Ramos (cell line): ENCODE data around the gene GNAI3.

Experiments used
- in situ Hi-C: fragments of 300-500 bp; cut with MboI; formaldehyde crosslinking; loops from one replicate; pipeline ENCODE4 v1.14.3; 2022; ENCODE audit warnings: low sequenced_read_pairs; ENCODE audit not compliant: unreplicated experiment

Gene GNAI3

GRCh38 chr1:109548321-109549267 lies at the start of gene GNAI3:
Gene GNAI3, plus strand, starts transcription at chr1:109548615. Its CDS starts 106 bp downstream, at chr1:109548721.
- in situ Hi-C loops = loop anchor here (5.0 kb wide), 2 partner anchors 79 to 439 kb away; no protein-coding TSS in a partner anchor

GRCh38 chr1:109499081-109499480 lies 49.3 kb upstream of the GNAI3 start:
- in situ Hi-C loops = loop anchor here (5.0 kb wide), 1 partner anchor 33 kb away; no protein-coding TSS in a partner anchor

- in situ Hi-C loops = loop anchor here (5.0 kb wide), 1 partner anchor 32 kb away; no protein-coding TSS in a partner anchor
Measured at GRCh38 chr1:109499661-109500536, 48.5 kb upstream of the GNAI3 start.

DNA sequence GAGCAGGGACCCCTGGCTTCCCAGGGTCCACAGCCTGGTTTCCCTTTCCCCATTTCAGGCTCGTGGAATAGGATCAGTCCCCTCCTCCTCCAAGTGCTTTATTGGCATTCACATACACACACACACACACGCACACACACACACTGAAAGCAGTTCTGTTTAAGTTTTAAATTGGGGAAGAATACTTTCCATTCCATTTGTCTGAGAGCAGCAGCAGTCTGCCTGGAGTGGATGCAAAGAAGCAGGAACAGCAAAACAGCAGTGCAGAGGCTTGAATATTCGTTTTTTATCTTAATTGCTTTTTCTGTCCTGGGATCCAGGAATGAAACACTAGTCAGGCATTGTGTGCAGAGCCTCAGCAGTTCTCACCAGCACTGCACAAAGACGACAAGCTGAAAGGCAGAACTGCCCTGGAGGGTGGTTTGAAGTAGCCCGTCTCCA lies 47.5 kb upstream of the GNAI3 start:
- in situ Hi-C loops = no loop called here

GRCh38 chr1:109501644-109502363 lies 46.6 kb upstream of the GNAI3 start:
- in situ Hi-C loops = no loop called here

GRCh38 chr1:109502364-109502851 lies 46.0 kb upstream of the GNAI3 start:
- in situ Hi-C loops = no loop called here

DNA sequence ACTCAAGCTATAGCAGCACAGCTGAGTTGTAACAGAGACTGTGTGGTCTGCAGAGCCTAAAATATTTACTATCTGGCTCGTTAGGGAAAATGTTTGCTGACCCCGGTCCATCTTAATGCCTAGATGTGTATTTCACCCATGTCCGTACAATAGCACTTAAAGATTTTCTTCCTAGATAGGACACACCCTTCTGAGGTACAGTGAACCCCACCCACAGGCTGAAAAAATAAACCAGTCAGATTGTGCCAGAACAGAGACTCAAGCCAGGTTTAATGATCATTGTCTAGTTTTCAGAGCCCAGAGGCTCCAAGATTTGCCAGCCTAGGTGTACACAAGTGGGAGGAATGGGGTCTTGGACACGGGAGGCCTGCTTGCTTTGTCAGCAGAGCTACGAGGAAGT lies 44.5 kb upstream of the GNAI3 start:
- in situ Hi-C loops = no loop called here

DNA sequence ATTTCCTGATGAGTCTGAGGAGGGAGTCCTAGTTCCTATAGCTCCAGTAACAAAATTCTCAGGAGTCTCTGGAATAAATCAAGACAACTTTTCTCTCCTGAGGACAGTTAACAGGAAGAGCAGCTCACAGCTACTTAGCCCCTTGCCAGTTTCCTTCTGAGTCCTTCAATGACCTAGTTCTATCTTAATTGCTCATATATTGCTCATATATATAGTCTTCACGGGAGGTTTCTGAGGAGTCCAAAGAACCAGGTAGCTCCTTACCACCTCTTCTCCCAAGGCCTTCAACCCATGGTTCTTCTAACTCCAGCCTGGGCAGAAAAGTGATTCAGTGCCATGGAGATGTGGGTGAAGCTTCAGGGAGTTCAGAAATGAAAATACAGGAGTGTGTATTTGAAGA lies 43.4 kb upstream of the GNAI3 start:
- in situ Hi-C loops = no loop called here

- in situ Hi-C loops = no loop called here
Measured at GRCh38 chr1:109508001-109508872, 40.2 kb upstream of the GNAI3 start.

- in situ Hi-C loops = no loop called here
Measured at GRCh38 chr1:109508873-109509175, 39.6 kb upstream of the GNAI3 start.

DNA sequence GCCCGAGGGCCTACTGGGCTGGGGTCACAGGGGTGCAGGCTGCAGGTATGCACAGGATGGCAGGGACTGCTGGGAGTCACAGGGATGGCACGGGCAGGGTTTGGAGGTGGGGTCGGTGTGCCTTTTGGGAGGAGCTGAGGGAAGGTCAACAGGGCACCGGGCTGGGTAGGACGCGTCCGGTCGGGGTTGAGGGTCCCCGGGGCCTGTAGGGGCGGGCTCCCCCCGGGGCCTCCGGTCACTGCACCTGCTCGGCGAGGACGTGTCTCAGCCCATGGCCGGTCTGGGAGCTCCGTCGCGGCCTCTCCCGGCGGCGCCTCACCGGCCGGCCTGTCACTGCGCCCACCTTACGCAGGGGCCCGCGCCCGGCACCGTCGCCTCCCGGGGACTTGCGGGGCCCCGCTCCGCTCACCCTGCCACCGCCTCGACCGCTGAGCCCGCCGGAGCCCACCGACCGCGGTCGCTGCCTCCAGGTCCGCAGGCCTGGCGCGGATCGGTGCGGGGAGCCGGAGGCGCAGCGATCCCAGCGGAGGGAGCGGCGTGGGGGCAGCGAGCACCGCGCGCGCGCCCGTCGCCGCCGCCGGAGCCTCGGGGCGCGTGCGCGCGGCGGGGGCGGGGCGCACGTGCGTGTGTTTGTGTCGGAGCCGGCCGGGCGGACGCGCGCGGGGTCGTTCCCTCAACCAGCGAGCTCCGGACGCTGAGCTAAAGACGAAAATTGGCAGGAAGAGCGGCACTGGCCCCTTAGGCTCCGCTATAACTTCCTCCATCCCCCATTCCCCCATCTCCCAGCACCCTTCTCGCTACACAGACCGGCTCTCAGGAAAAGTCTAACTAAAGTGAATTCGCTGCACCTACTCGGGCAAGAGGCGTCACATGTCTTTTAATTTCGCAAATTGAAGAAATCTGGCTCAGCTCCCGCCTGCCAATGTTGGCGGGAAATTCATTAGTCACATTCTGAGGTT lies 39.0 kb upstream of the GNAI3 start, which contains the start of gene AMIGO1:
TSS of gene AMIGO1 (minus strand) at position 552 of the 959 bp plus-strand sequence. CDS start 815 bp downstream, outside the sequence.
- in situ Hi-C loops = no loop called here

DNA sequence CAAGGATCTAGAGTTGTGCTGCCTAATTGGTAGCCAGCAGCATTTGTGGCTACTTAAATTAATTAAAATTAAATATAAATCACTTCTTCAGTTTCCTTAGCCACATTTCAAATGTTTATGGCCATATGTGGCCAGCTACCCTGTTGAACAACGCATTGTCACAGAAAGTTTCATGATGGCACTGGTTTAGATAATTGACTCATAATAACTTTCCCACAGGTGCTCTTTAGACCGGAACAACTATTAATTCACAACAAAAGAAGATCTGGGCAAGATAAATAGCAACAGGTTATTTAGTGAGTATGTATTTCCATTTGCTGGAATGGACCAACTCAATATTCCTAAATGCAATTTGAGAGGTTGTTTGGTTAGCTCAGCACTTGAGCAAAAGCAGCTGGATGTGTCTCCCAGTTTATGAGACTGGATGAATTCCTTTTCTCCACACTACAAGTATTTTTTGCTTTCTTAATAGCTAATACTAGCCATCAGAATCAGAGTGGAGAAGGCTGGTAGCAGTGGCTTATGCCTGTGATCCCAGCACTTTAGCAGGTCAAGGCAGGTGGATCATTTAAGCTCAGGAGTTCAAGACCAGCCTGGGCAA lies 35.2 kb upstream of the GNAI3 start:
- in situ Hi-C loops = no loop called here

DNA sequence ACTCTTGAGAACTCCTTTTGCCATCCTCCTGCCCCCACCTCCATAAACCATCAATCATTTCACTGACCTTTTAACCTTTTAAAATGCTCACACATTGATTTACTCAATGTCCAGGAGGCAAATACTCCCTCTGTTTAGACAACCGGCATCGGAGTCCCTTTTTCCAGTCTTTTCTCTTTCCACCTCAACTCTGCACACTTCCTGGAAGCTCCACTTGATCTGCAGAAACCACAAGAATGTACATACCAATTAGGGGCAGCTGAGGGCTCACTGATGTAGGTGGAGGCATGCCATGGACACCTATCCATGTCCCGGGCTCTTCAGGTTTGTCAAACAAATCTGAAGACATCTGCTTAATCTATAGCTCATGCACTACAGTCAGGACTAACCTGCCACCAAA lies 33.6 kb upstream of the GNAI3 start:
- in situ Hi-C loops = no loop called here

DNA sequence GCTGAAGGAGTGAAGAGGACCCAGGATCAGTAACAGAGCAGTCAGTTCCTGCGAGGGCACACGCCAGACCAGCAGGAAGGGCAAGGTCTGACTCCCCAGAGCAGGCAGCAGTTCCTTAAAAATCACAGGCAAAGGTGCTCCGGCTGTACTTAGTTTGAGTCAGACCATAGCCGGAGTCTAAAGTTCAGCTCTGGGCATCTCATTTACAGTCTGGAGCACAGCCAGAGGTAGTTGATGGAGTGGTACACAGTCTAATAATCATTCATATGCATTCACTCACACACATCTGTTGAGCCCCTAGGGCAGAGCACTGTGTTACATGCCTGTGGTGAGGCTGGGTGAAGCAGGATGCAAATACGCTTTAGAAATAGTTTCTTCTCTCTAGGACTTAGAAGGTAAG lies 31.5 kb upstream of the GNAI3 start:
- in situ Hi-C loops = no loop called here

GRCh38 chr1:109517337-109517736 lies 31.1 kb upstream of the GNAI3 start:
- in situ Hi-C loops = no loop called here

GRCh38 chr1:109521002-109521951 lies 27.1 kb upstream of the GNAI3 start:
- in situ Hi-C loops = no loop called here
